Esophagus mucosa (tissue), 1 donor: ENCODE measurements around the gene PGM5. TPM values are rescaled to one million over a fixed set of nuclear protein-coding genes. Genes with fewer than 3 reads are reported as not detected.

Experiments used
- total RNA-seq: library from RNA; stranded (reverse); gene quantifications from one replicate; pipeline ENCODE4 v1.2.4, GENCODE V29; 2023
- donor health status: DM: yes; HTN: yes; CAD: no.

Gene PGM5
- total RNA-seq, 1 donor from 2014 or later: 4.1 TPM

Other genes starting within 250 kb of the PGM5 start
- gene ZNG1C, start 114.6 kb upstream of the PGM5 start, total RNA-seq: 26.9 TPM
- not detected for gene FOXD4L3, start 53.7 kb upstream of the PGM5 start, total RNA-seq
- gene TMEM252, start 184.3 kb downstream of the PGM5 start, total RNA-seq: not detected